ENCODE results near the gene TMEM151B.

Gene TMEM151B

DNA sequence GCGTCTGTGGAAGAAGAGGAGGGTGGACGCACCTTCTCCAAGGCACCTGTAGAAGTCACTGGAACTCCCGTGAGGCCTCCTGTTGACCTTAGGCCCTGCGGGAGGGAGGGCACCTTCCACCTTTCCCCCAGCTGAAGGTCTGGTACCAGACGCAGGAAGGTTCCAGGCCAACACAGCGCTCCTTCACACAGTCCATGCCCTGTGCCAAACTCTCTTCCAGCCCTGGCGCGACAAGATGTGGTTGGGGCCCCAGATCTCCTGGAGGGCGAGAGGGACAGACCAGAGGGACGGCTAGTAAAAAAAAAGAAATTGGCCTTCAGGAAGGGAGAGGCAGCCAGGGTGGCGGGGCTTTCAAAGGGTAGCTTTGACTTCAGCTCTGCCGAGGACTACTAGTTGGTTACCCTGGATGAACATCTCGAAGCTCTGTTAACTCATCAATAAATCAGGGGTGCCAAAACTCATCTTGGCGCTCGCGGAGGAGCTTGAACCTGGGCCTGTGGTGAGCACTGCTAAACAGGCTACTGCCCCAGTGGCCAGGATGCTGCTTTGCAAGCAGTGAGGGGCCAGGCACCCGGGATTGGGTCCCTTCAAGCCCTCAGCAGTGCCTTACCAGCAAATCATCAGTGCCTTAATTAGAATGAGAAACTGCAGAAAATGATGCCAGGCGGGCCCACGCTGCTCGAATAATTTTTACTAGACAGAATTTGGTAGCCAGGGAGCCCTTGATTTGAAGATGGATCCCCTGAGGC lies 28.0 kb downstream of the TMEM151B start:
- H3K4me3 ChIP-seq (ENCODE audit: low read depth, low read length) = peak overlapping the region; percentile 45
- DNase-seq (ENCODE audit: low read depth) = no peak
- TF ChIP-seq, protein P1, sequence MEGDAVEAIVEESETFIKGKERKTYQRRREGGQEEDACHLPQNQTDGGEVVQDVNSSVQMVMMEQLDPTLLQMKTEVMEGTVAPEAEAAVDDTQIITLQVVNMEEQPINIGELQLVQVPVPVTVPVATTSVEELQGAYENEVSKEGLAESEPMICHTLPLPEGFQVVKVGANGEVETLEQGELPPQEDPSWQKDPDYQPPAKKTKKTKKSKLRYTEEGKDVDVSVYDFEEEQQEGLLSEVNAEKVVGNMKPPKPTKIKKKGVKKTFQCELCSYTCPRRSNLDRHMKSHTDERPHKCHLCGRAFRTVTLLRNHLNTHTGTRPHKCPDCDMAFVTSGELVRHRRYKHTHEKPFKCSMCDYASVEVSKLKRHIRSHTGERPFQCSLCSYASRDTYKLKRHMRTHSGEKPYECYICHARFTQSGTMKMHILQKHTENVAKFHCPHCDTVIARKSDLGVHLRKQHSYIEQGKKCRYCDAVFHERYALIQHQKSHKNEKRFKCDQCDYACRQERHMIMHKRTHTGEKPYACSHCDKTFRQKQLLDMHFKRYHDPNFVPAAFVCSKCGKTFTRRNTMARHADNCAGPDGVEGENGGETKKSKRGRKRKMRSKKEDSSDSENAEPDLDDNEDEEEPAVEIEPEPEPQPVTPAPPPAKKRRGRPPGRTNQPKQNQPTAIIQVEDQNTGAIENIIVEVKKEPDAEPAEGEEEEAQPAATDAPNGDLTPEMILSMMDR (IDR thresholded peaks at IDR 0.05; ENCODE audit: control insufficient read depth, extremely low read depth, insufficient read depth) = no peak

DNA sequence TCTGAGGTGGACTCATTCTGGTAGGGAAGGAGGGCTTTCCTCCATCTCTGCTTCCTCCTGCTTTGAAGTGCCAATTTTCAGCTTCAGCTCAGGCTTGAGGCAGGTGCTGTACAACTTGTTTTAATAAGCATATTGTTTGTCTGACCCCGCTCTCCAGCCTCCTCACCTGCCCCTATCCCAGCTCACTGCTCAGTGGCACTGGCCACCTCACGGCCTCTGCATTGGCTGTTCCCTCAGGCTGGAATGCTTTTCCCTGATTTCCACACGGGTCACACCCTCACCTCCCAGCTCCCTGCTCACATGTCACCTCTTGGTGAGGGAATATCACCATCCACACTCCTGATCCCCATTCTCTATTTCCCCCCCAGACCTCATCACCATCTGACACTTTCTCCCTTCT lies 28.6 kb downstream of the TMEM151B start:
- TF ChIP-seq, protein P1 (IDR thresholded peaks at IDR 0.05; ENCODE audit: control insufficient read depth, extremely low read depth, insufficient read depth) = no peak
- H3K4me3 ChIP-seq (ENCODE audit: low read depth, low read length) = no peak overlapping the region
- no peak for DNase-seq (ENCODE audit: low read depth)

GRCh38 chr6:44300292-44300823 lies 30.1 kb downstream of the TMEM151B start:
- TF ChIP-seq, protein P1 (IDR thresholded peaks at IDR 0.05; ENCODE audit: control insufficient read depth, extremely low read depth, insufficient read depth) = no peak
- no peak overlapping the region for H3K4me3 ChIP-seq (ENCODE audit: low read depth, low read length)
- no peak for DNase-seq (ENCODE audit: low read depth)

DNA sequence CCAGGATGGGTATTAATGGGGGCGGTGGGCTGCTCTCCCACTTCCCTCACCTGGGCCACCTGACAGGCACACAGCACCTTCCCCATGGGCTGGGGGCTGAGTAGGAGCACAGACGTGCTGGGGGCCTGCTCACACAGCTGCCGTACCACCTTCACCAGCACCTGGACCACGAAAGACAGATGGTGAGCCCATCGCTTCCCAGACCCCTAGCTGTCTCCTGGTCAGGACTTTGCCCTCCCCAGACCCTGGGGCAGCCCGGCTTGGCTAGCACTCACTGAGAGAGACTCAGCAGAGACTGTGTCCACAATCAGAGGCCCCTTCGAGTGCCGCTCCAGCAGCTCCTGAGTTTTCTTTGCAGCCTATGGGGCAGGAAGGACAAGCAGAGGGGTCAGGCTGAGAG lies 30.9 kb downstream of the TMEM151B start:
- no peak overlapping the region for H3K4me3 ChIP-seq (ENCODE audit: low read depth, low read length)
- TF ChIP-seq, protein P1 (IDR thresholded peaks at IDR 0.05; ENCODE audit: control insufficient read depth, extremely low read depth, insufficient read depth) = no peak
- no peak for DNase-seq (ENCODE audit: low read depth)

- DNase-seq (ENCODE audit: low read depth) = no peak
- TF ChIP-seq, protein P1 (IDR thresholded peaks at IDR 0.05; ENCODE audit: control insufficient read depth, extremely low read depth, insufficient read depth) = no peak
- no peak overlapping the region for H3K4me3 ChIP-seq (ENCODE audit: low read depth, low read length)
Measured at GRCh38 chr6:44301782-44302564, 31.7 kb downstream of the TMEM151B start.

DNA sequence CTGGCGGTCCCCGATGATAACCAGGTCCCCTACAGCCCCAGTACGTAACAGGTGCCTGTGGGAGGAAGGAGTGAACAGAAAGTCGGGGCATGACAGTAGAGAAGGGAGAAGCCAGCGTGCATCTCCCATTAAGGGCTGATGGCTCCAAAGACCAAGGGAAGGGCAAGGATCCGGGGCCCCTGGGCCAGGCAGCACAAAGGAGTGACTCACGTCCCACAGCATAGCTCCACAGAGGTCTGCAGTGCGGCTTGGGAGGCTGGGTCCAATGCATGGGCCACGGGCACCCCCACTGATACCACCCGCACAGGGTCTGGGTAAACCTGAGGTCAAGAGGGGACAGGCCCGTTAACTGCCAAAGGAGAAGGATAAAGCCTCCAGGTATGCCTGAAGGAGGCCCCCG lies 32.6 kb downstream of the TMEM151B start:
- H3K4me3 ChIP-seq (ENCODE audit: low read depth, low read length) = no peak overlapping the region
- DNase-seq (ENCODE audit: low read depth) = no peak

More for the DNA sequence above, 32.6 kb downstream of the TMEM151B start:
- TF ChIP-seq, protein P1 (IDR thresholded peaks at IDR 0.05; ENCODE audit: control insufficient read depth, extremely low read depth, insufficient read depth) = no peak

Data from LNCaP clone FGC (cell line).